ENCODE measurements around the gene MAN1C1.

MAN1C1 gene

DNA sequence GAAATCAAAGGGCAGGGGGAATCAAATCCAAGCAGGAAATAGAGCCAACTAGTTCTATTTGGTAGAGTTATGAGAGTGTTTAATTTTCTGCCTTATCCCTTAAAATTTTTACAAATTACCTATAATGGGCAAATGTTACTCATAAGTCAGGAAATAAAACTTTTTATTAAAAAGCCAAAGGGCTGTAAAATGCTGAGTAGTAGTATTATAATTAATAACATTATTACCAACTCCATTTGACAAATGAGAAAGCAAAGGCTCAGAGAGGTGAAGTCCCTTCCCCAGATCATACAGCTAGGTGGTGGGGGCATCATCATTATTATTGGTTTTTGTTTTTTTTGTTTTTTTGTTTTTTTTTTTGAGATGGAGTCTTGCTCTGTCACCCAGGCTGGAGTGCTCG lies 186.8 kb downstream of the MAN1C1 start:
- DNase-seq (ENCODE audit: low read depth): no peak

GRCh38 chr1:25804244-25804963 lies 187.8 kb downstream of the MAN1C1 start:
- DNase-seq (ENCODE audit: low read depth): no peak

- DNase-seq (ENCODE audit: low read depth): no peak
Observed at GRCh38 chr1:25804964-25805862, 188.6 kb downstream of the MAN1C1 start.

- DNase-seq (ENCODE audit: low read depth): no peak
Observed at GRCh38 chr1:25805863-25806225, 189.3 kb downstream of the MAN1C1 start.

- DNase-seq (ENCODE audit: low read depth): no peak
Observed at GRCh38 chr1:25806418-25806817, 189.8 kb downstream of the MAN1C1 start.

GRCh38 chr1:25807480-25808390 lies 191.1 kb downstream of the MAN1C1 start:
- DNase-seq (ENCODE audit: low read depth): no peak

- DNase-seq (ENCODE audit: low read depth): no peak
Observed at GRCh38 chr1:25808481-25809244, 192.1 kb downstream of the MAN1C1 start.

DNA sequence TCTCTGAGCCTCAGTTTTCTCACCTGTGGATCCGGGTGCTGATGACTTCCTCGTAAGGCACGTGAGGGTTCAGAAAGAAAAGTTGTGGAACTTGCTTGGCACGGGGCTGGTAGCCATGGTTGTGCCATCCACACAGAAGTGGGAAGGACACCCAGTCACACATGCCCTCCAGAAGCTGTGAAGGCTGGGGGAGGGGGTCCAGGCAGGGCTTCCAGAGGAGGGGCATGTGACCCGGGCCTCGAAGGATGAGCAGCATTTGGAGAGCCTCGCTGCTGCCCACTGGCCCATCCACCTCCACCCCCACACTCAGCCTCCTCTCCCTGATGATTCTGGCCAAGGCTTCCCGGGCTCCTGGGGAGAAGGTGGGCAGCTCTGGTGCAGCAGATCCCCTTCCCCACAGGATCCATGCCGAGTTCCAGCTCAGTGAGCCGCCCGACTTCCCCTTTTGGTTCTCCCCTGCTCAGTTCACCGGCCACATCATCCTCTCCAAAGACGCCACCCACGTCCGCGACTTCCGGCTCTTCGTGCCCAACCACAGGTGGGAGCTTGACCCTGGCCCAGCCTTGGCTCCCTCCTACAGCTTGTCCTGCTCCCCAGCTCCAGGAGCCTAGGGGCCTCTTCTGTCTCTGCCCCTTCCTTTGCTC lies 192.8 kb downstream of the MAN1C1 start:
- DNase-seq (ENCODE audit: low read depth): no peak

DNA sequence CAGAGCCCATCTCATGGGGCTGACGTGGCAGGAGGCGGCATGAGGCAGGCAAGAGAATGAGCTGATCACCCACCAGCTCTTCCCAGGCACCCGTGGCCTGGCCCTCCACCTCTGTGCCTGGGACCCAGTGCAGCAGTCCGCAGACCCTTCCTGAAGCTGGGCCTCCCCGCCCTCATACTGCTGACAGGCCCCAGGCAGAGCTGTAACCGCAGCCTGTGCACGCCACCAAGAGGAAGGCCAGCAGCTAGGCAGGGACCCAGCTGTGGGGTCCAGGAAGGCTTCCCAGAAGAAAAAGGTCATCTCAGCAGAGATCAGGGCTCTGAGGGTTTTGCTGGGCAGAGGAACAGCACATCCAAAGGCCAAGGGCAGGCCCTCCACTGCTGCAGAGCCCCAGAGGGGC lies 193.3 kb downstream of the MAN1C1 start:
- DNase-seq (ENCODE audit: low read depth): no peak

DNA sequence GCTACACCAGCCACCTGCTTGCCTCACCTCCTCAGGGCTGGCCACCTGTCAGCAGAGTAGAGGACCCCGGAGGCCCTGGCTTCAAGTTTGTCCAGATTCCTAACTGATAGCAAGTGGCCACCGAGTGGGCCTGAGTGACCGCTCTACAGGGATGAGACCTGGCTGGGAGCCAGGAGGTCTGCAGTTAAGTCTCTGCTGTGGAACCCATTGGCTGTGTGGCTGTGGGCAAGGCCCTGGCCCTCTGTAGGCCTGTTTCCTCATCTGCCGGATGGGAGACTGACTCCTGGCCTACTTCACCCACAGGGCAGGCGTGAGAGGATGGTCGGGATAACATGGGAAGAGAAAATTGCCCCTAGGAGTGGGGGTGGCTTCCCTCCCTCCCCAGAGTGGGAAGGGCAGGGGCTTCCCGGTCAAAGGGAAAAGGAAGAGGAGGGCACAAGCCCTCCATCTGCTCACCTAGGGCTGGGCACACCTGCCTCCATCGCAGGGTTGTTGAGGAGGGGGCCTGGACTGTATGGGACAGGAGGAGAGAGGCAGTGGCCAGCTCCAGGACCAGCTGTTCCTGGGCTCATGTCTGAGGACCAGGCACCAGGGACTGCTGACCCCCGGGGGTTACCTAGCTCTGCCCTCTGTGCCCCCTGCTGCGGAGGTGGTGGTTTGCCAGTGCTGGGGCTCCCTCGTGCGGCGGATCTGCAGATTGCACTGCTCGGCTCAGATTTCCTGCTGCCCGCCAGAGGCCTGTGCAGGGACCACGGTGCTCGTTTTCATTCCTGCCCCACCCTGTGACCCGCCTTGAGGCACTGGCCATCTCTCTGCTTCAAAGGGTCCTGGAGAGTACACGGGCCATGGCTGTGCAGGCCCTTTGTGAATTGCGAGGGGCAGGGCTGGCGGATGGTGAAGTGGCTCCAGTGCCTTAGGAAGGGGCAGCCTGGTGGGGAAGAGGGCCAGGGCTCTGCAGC lies 194.0 kb downstream of the MAN1C1 start:
- DNase-seq (ENCODE audit: low read depth): peak; percentile 63

GRCh38 chr1:25811384-25812082 lies 194.9 kb downstream of the MAN1C1 start:
- DNase-seq (ENCODE audit: low read depth): no peak

DNA sequence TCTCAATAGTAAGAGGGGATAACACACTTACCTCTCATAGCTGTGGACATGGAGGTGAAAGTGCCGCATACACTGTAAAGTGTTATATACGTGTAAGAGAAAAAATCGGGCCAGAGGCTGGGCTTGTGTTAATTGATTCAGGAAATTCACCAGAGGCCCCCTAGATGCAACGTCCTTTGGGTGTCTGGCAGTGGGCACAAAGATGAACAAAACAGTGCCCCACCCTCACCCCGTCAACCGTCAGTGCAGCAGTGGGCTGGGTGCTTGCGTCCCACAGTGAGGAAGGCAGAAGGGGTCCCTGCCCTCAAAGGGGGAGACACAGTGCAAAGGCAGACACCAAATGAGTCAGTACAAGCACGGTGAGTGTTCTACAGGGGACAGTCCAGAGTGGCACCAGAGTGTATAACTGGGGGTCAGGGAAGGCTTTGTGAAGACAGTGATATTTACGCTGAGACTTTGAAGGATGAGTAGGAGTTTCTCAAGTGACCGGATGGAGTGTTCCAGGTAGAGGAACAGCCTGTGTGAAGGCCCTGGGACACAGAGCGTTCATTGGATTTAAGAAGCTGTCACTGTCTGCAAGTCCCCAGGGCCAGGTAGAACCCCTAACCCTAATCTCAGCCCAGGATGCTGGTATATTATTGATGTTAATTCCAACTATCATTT lies 196.6 kb downstream of the MAN1C1 start:
- DNase-seq (ENCODE audit: low read depth): no peak

DNA sequence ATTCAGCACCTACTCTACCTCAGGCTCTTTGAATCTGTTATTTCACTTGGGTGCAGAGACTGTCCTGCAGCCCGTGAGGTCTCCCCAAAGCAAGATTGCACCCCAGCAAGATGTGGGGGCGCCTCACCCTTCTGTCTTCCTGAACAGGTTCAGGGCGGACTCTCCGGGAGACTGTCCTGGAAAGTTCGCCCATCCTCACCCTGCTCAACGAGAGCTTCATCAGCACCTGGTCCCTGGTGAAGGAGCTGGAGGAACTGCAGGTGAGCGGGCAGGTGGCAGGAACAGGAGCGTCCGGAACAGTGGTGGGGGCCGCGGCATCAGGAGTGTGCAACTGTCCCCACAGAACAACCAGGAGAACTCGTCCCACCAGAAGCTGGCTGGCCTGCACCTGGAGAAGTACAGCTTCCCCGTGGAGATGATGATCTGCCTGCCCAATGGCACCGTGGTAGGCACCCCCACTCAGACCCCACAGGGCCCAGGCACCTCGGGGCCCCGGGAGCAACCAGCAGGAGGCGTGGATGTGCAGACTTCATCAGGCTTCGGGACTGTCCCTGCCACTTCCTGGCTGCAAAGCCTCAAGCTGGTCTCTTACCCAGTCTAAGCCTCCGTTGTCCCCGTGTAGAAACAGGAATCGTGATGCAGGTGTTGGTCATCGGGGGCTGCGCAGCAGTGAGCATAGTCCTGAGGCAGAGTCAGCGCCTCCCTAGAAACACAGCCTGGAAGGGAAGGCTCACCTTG lies 197.3 kb downstream of the MAN1C1 start:
- DNase-seq (ENCODE audit: low read depth): no peak

GRCh38 chr1:25814549-25815087 lies 198.0 kb downstream of the MAN1C1 start:
- DNase-seq (ENCODE audit: low read depth): no peak

GRCh38 chr1:25815208-25816111 lies 198.9 kb downstream of the MAN1C1 start:
- no peak for DNase-seq (ENCODE audit: low read depth)

- DNase-seq (ENCODE audit: low read depth): no peak
Observed at GRCh38 chr1:25816112-25816718, 199.6 kb downstream of the MAN1C1 start.

All from ELR (cell line).